Stimulated activated CD4-positive, alpha-beta T cell treated with anti-CD3 and anti-CD28 coated beads, TNF-alpha, amount 100 ng/mL, for 24 hours (primary cell): ENCODE measurements around the gene CXCL14.

Source experiments
- DNase-seq, 3 experiments: peaks; one replicate each; pipeline ENCODE4 v3.0.0-alpha.2; 2020; ENCODE audit warnings: low read depth in 3 of 3

Gene CXCL14

DNA sequence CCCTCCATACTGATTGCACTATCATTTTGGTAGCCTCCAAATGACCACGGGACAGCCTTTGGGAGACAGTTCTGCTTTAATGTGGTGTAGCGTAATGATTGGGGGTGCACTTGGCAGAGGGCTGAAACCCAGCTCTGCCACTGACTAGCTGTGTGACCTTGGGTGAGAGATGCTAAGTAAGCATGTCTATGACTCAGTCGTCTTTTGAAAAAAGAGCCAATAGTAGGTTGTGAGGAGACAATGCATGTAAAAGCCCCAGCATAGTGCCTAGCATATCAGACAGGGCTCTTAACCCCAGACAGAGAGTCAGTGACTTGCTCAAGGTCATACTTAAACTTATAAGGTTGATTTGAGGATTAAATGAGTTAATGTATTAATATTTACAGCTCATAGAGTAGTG lies 18.0 kb upstream of the CXCL14 start:
- no peak for DNase-seq

GRCh38 chr5:135596157-135596763 lies 17.5 kb upstream of the CXCL14 start:
- DNase-seq = no peak

DNA sequence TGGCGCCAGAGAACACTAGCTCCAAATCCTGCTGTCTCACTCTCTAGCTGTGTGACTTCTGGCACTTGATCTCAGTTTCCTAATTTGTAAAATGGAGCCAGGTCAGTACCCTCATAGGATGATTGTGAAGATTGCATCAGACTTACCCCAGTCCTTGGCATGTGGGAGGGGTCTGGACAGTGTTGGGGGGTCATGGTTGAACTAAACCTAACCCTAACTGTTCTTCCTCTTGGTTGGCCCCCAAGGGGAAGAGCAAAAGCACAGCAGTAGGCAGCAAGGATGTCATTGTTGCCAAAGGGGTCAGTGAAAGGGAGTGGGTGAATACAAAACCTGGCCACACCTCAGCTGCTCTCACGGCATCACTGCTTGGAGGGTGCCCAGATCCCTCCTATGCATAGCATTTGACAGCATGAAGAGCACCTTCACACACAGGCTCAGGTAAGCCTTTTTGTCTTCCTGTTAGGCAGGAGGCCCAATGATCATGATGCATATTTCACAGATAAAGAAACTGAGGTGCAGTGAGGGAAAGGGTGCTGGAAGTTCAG lies 15.7 kb upstream of the CXCL14 start:
- DNase-seq = no peak

GRCh38 chr5:135593886-135594285 lies 15.1 kb upstream of the CXCL14 start:
- DNase-seq = no peak

GRCh38 chr5:135593141-135593540 lies 14.3 kb upstream of the CXCL14 start:
- no peak for DNase-seq

DNA sequence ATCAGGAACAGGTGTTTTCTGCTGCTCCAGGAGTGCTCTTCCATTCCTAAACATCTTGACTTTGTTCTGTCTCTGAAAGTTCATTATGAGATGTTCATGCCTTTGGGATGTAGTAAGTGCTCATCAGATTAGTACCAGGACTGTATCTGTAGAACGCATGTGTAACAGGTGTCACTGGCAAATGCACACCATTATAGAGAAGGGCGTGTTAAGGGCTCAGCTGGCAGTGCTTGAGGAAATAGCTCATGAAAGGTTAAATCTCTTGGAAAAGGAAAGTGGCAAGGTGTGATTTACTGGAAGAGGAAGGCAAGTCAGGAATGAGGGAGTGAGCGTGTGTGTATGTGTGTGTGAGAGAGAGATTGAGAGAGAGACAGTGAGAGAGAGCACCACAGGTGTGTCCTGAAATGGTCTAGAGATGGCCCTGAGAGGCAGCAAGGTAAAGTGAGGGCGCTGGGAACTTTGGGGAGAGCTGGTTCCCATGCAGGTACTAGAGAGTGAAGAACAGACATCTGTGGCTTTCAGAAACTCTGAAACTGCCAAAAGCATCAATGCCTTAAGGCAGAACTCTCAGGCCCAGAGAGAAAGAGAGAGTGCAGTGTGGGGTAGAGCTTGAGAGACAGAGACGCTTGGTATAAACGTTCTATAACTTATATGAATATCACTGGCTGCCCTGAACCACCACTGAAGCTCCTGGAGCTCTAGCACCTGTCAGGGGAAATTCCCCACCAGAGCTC lies 13.7 kb upstream of the CXCL14 start:
- no peak for DNase-seq

DNA sequence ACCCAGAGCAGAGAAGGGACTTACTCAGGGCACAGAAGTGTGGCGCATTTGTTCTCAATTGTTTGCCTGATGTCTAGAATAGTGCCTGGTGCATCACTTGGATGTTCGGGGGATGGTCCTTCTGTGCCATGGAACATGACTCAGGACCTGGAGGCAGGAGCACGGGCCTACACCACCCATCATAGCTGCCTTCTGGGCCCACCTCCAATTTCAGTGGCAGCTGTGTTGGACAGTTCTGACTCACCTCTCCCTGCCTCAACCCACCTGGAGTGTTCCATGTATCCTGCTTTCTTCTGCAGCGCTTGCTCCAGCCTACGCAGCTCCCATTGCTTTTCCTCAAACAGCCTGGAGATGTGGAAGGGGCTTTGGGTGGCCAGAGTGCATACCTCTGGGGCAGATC lies 12.5 kb upstream of the CXCL14 start:
- no peak for DNase-seq

DNA sequence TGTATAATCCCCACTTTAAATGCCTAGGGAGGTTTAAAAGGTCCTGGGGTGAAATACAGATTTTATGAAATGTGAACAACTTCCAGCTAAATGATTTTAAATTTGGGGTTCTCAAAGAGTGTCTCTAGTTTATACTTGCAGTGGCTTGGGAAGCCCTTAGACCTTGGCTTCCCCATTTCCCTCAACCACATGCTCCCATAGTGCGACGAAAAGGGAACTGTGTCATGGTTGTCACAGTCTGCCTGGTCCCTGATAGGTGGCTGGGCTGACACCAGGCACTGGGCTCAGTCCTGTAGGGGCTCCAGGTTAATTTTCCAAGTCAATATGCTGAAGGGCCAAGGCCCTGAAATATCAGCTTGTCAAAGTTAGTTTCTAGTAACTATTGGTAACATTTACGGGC lies 10.4 kb upstream of the CXCL14 start:
- no peak for DNase-seq

DNA sequence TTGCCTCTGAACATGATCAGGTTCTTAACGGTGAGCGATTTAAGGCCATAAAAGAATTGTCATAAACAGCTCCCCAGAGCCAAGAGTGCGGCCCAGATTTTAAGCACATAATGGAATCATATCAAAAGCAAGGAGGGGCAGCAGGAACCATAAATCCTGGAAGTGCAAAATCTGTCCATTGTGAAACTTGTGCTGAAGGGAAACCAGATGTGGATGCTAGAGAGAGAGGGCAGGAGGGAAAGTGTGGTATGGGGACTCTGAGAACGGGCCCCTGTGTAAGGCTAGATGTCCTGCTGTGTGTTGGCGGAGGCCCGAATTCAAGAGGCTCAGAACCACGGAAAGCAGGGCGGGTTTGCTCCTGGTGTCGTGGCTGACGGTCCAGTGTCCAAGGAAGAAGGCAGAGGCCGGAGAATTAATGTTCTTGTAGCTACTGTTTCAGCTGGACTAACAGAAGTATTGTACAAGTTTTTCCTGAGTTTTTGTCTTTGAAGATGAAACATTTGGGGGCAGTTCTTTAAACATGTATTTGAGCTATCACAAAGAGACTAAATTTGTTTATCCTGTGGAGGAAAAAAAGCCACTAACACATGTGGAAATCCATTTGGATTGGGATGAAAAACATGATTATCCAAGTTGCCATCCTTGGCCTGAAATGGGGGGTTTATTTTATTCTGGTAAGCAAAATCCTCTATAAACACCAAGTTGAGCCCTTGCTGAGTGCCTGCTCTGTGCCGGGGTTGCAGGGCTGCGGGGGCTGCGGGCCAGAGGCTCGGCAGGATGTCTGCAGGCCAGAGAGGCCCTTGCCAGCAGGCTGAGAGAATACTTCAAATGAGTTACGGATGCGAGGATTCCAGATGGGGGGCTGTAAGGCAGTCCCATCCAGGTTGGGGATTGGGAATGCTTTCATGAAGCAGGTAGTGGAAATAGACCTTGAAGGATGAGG lies 9.2 kb upstream of the CXCL14 start:
- no peak for DNase-seq

- no peak for DNase-seq
These were observed 6.1 kb upstream of the CXCL14 start for GRCh38 chr5:135584918-135585317.

DNA sequence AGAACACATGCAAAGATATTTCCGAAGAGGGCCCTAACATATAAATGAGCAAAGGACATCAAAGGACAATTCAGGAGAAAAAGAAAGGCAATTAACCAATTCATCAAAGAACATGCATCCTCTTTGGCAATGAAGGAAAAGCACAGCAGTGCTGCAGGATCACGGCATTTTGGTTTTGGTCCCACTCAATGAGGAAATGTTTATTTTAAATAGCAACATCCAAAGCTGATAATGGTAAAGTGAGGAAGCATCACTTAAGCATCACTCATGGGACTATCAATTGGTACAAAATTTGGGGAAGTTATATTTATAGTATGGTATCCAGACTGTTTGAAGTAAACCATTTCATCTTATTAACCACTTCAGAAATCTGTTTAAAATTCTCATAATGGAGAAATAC lies 5.5 kb upstream of the CXCL14 start:
- no peak for DNase-seq

- DNase-seq = no peak
These were observed 3.4 kb upstream of the CXCL14 start for GRCh38 chr5:135582099-135582781.

GRCh38 chr5:135578305-135578684 lies 496 bp downstream of the CXCL14 start:
- no peak for DNase-seq

- DNase-seq = no peak
These were observed 1.4 kb downstream of the CXCL14 start for GRCh38 chr5:135577421-135577820.

- no peak for DNase-seq
These were observed 2.7 kb downstream of the CXCL14 start for GRCh38 chr5:135576075-135576599.

DNA sequence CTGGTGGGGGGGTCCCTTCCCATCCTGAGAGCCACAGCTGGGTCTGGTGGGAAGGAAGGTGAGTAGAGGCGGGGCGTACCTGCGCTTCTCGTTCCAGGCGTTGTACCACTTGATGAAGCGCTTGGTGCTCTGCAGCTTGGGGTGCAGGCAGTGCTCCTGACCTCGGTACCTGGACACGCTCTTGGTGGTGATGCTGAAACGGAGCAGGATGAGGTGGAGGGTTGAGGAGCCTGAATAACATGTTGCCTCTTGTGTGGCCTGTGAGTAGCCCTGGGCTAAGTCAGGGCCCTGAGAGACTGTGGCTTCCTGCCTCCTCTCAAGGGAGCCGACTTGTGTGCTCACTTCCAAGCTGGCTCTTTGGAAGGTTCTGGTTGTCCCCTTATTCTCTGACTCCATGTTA lies 4.3 kb downstream of the CXCL14 start:
- DNase-seq = no peak

DNA sequence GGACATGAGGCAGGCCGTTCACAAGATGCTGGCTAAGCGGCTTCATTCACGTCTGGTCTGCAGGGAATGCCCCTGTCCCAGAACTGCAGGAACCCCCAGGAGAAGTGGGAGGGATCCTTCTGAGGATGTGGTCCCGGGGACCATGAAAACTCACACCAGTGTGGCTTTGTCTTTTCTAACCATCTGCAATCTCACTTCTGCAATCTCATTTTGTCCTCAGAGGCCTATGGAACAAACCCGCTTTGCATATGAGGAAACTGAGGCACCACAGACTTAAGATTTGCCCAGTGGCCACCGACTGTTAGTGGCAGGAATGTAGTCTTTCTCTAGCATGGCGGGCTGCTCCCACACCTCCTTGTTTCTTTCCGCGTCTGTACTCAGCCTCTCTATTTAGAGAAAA lies 6.9 kb downstream of the CXCL14 start:
- no peak for DNase-seq

DNA sequence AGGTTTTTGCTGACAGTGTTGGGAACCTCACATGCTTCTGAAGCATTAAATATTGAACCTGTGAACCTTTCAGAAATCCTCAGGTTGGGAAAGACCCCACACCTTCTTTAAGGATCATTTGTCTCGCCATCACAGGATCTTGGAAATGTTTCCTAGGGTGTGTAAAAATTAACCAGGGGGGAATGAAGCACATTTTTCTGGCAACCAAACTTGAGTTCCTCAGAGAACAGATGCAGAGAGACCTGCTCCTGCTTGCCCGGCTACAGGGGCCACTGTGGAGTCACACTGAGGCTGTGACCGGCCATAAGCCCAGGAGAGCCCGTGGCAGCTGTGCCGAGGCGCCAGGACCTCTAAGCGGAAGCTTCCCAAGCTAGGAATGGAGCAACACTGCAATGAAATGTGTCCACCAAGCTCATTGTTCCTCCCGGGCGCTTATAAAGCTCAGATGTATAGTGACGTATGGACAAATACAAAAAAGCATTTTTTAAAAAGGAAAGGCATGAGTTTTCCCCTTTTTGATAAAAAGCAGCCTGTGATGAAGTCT lies 7.7 kb downstream of the CXCL14 start:
- DNase-seq = no peak

DNA sequence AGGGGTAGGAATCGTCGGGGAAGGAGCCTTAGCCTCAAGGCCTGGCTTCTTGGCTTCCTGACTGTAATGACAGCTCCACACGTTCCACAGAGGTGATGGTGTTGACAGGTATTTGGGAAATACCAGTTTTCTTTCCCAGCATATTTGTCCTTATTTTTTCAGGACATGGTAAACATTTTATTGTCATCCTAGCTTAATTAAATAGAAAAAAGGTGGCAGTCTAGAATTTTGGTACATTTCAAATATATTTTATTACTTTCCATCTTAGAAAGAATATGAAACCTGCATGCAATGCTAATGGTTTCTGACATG lies 8.4 kb downstream of the CXCL14 start:
- no peak for DNase-seq

DNA sequence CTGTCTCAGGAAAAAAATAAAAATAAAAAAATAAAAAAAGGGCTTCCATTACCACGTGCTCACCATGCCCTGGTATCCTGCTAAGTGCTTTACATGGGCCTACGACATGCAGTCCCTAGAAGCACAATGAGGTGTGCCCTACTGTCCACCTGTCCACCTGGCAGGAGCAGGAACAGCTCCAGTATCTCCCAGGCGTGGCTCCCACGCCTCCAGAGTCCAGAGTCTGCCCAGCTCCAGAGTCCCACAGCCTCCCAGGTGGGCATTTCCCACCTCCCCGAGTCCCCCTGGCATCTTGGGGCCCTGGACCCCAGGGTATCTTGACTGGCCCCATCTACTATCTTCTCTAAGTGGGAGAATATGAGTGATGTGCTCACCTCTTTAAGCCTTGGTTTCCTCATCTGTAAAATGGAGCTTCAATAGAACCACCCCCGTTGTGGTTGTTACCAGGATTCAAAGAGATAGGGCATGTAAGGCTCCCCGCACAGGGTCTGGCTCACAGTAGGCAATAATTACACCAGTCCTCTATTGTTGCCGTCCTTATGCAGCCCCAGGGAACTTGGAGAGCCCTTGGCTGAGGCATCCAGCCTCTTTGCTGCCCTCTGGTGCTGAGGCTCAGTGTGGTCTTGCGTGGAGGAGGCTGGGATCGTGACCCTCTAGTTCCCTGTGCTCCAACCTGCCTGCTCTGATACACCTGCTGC lies 8.9 kb downstream of the CXCL14 start:
- peak in 1 of 3 experiments; percentile 9 for DNase-seq

DNA sequence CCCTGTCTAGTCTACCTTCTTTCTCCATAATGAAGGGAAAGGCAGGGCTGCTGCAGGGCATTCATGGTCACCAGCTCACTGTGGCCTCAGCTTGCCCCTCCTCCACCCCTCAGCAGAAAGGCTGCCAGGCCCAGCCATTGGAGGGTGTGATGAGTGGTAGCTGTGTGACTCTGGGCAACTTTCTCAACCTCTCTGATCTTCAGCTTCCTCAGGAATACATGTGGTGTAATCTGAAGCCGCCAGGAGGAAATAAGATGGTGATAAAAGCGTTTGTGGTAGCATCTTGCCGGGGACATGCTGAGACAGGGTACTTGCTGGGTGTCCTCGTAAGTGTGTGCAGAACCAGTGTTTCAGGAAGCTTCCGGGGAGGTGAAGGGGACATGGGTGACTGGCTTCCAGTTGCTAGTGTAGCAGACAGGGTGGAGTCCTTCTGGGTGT lies 9.8 kb downstream of the CXCL14 start:
- DNase-seq = no peak
